ENCODE data around the gene AVPR2.

Gene AVPR2

DNA sequence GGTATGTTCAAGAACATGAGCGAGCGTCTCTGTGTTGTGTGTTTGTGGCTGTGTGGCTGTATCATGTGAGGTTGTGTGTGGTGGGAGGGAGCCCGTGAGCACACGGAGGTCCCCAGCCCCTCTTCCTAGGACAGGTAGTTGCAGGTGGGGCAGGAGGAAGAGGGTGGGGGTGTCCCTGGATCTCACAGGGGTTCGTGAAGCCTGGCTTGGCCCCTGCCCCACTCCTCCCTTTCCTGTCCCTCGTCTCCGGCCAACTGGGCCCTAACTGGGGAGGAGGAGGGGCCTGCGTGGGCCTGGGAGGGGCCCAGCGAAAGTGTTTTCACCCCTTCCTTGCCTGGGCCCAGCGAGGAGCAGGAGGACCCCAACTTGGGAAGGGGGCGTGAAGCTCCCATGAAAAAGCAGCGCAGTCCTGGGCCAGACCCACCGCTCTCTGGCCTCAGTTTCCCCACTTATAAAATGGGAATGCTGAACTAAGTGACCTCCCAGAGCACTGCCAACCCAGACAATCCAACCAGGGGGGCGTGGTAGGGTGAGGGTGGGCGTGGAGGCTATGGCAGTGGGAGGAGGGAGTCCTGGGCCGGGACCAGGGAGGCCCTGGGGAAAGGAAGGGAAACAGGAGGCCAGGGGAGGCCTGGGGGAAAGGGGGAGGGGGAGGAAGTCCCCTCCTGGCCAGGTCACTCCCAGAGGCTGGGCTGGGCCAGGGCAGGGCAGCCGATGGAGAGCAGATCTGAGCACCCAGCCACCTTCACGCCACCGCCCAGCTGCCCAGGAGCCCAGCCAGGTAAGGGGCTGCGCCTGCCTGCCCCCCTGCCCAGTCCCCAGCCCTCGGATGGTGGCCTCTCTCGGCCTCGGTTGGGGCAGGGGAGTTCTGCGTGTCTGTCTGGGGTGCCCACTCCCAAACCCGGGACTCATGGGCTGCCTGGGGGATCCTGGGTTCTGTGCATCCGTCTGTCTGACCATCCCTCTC, at the start of gene AVPR2:
Gene AVPR2 (plus strand): TSS at position 683 of the 967 bp plus-strand sequence. CDS start 473 bp downstream, outside the sequence.
- DNase-seq: no peak

DNA sequence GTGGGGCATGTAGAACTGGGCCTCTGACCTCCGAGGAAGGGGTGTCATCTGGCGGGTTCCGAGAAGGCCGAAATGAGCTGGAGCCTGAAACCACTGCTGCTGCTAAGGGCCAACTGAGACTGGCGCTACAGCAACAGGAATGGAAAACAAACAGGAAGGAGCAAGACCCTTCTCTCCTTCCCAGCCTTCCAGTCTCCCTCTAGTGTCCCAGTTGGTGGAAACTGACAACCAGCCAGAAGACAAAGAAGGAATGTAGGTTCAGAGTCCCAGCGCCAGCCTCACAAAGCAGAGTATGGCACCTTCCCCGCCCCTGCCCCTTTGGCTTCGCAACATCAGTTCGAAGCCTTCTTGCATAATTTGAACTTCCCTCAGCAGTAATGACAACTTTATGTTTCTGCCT, 49.8 kb upstream of the AVPR2 start:
- DNase-seq: no peak

DNA sequence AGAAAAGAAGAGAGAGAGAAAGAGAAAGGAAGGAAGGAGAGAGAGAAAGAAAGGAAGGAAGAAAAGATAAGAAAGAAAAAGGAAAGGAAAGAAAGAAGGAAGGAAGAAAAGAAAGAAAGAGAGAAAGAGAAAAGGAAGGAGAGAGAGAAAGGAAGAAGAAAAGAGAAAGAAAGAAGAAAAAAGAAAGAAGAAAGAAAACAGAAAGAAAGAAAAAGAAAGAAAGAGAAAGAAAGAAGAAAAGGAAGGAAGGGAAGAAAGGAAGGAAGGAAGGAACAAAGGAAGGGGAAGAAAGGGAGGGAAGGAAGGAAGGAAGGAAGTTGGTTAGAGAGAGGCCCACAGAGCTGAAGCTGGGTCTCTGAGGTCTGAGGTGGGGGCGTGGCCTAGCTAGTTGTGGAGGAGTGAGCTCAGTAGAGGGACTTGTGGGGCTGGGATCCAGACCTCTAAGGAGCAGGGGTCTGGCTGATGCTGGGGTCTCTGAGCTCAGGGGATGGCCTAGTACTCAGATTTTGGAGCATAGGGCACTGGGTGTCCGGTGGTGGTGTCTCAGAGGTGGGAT, 47.0 kb upstream of the AVPR2 start:
- no peak for DNase-seq

DNA sequence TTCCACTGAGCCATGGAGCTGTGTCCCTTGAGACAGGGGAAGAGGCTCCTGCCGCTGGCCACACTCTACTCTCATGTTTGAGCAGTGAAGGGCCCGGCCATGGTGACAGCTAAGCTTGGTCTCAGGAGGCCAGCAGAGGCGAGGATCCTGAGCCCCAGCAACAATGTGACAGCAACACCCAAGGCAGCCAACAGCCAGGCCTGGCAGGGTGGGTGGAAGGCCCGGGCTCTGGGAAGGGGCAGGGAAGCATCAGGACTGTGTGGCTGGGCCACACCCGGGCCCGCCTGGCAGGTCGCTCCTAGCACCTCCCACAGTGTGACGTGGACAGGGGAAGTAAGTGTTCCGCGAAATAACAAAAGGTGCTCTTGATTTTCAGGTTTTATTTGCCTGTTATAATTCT, 43.3 kb upstream of the AVPR2 start:
- DNase-seq: no peak

DNA sequence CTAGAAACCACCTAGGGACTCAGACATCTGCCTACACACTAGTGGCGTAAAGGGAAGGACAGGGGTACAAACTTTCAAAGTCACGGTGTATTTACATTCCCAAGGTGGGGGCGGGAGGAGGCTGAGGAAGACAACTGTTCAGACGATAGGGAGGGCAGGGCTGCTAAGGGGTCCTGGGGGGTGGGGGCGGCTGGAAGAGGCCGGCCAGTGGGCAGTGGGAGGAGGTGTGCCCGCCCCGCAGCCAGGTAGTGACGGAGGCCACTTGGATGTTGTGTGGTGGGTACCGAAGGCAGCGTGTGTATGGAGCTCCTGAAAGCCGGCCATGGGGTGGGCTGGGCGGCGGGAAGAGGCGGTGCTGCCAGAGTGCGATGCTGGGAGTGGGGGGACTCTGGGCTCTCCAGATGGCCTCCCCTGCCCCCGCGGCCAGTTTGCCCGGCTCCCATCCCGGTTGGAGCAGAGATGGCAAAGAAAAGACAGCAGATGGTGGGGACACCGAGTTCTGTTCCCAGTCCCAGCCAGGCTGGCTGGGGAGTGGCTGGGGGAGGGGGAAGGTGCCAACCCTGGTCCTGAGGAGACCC, 42.7 kb upstream of the AVPR2 start:
- DNase-seq: no peak

DNA sequence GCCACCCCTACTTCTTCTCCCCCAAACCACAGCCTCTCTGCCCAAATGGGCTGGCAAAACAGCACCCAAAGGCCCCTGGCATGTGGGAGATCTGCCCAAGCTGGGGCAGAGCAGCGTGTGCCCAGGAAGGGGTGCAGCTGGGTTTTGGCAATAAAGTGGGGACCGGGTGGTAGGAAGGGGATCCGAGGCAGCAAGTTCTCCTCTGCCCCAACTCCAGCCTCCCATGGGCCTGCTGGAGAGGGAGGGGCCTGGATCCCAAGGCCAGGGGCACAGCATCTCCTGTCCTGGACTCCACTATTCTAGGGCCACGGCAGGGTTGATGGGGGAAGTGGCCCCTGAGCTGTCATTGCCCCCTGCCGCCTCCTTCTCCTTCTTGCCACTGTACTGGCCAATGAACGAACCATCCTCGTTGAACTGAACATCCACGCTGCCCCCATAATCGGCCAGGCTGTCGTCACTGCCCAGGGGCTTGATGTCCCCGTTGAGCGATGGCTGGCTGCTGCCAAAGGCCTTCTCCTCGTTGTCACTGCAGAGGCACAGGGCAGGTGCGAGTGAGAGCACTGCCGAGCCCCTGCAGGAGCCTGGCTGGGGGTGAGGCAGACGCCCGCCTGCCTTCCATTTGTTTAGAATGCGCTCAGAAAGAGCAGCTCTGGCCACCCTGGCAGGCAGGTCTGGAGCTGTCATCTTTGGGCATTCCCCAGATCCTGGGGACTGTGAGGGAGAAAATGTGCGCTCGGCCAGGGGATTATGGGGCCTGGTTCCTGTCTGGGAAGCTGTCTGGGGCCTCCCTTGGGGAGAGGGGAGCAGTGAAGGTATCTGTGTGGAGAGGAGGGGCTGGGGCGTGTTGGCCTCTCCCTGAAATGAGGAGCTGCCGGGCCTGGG, 41.9 kb upstream of the AVPR2 start:
- DNase-seq: no peak

DNA sequence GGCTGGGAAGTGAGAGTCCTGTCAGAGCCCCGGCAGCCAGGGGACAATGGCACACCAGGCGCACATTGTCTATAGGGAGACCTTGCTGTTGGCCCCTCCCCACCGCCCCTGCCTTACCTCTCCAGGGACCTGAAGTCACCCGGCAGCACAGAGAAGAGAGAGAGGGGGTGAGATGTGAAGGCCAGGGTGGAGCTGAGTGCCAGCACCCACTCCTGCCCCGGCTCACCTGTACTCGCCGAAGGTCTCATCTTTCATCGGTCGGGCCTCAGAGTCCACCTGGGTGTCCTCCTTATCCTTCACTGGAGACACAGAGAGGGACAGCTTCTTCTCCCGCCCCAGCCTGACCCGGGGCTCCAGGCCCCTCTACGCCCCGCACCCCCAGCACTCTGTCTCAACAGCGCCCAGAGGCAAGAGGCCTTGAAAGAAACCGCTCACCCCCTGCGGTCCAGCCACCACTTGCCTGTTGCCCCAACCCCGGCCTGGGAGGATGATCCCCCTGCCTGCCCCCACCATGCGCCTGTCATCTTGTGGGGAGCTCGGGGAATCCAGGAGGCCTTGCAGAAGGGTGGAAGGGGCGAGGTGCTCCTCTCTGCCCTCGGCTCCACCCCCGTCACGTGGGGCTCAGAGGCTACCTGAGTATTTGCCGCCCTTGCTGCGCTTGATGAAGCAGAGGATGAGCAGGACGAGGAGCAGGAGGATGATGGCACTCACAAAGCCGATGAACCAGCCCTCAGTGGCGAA, 41.1 kb upstream of the AVPR2 start:
- no peak for DNase-seq

DNA sequence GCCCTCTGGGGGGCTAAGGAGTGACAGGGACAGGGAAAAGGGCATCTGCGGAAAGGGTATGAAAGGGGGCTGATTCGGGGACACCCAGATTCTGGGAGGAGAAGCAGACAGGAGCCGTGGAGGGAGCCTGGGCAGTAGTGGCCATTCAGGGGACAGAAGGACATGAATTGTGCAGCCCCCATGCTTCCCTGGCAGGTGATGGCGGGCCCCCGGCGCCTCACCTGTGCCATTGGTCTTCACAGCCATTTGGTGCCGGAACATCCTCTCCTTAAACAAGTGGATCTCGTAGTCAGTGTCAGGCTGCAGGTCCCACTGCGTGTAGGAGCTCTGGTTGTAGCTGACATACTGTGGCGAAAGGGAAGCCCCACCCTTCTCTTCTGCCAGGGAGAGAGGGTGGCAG, 40.4 kb upstream of the AVPR2 start:
- DNase-seq: no peak

DNA sequence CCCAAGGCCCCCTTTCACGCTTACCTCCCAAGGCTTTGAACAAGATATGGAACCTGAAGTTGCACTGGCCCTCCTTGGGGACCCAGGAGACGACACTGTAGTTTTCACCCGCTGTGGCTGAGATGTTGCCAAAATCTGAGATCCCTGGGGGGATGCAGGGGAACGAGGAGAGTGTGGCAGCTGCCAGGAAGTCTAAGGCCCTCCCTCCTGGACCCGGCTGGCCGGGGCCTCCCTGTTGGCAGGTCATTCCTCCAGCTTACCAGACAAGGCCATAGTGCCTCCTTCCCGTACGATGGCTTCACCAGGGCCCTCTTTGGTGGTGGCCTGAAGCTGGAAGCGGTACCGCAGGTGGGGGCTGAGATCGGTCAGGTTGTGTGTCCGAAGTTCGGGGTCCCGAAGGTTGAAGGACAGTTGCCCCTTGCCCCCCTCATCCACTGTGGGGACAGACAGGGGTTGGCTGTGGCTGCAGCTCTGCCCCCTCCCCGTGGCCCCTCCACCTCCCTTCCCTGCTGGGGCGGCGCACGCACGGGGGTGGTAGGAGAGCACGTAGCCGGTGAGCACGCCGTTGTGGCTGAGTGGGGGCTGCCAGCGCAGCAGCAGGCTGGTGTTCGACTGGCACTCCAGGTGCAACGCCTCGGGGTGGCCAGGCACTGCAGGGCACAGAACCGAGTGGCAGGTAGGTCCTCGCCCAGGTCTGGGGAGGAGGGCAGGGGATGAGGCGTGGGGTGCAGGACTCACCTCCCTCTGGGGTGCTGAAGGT, 39.7 kb upstream of the AVPR2 start:
- no peak for DNase-seq

DNA sequence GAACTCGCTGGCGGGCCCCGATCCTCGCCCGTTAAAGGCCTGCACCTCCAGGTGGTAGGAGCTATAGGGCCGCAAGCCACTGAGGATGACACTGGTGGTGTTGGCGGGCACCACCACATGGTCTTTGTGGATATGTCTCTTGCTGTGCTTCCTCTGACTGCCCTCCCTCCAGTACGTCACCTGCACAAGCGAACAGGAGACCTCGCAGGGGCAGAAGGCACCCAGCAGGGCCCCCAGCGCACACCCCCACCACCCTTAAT, 39.2 kb upstream of the AVPR2 start:
- DNase-seq: no peak

DNA sequence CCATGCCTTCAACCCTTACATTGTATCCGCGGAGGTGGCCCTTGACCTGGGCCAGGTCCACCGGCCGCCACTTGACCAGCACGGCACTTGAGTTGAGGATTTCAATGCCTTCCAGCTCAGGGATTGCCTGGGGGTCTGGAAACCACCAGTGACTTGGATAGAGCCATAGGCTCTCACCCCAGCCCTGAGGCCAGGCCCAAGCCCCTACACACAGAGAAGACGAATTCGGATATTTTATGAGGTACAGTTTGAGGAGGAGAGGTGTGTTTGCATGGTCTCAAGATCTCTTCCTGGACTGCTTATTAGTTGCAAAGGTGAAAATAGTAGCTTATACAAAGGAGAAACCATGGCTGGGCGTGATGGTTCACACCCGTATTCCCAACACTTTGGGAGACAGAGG, 38.8 kb upstream of the AVPR2 start:
- no peak for DNase-seq

DNA sequence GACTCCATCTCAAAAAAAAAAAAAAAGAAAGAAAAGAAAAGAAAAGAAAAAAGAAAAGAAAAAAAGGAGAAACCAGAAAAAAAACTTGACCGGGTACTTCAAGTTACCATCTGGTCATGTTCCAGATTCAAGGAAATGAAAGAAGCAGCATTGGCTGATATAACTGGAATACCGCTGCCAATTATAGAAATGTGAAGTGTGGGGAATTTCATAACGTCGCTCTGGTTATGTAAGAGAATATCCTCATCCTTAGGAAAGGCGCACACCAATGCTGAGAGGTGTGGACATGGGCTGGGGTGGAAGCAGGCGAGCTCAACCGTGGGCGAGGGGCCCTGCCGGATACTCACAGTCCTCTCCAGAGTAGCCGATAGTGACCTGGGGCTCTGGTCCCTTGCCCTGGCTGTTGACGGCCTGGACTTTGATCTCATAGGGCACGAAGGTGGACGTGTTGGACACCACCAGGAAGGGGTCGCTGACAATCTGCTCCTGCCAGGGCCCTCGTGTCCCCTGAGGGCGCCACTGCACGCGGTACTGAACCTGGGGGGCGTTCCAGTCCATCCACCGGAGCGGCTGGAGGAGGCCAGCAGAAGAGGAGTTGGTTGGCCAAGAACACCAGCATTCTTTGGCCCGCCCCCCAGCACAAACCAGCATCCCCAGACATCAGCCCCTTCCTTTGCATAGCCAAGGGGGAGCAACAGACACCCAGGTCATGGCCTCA, 38.0 kb upstream of the AVPR2 start:
- DNase-seq: no peak

DNA sequence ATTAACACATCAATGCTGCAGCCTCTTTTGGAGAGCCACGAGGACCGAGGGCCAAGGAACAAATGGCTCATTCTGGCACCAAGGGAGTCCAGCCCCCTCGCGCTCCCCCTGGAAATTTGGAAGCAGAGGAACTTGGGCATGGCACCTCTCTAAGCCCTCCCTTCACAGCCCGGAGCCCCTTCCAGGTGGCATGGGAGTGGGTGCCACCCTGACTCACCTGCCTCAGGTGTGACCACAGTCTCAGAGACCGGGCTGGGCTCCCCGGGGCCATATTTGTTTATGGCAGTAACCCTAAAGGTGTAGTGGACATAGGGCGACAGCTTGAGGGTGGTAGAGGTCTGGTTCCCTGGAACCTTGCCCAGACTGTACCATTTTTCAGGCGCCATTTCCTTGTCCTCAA, 37.3 kb upstream of the AVPR2 start:
- no peak for DNase-seq

DNA sequence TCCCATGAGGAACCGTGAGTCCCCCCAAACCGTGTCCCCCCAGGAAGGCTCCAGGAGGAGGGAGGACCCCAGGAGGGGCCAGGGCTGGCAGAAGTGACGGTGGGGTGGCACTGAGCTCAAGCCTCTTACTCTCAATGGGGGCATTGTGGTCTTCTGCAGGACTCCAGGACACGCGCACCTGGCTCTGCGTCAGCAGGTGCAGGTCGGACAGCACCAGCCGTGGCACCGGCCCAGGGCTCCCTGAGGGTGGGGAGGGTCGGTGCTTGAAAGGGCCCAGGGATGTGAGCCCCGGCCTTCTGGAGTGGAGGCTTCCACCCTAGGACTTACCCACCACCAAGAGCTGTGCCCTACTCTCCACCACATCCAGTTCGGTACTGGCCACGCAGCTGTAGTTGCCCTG, 36.8 kb upstream of the AVPR2 start:
- no peak for DNase-seq

DNA sequence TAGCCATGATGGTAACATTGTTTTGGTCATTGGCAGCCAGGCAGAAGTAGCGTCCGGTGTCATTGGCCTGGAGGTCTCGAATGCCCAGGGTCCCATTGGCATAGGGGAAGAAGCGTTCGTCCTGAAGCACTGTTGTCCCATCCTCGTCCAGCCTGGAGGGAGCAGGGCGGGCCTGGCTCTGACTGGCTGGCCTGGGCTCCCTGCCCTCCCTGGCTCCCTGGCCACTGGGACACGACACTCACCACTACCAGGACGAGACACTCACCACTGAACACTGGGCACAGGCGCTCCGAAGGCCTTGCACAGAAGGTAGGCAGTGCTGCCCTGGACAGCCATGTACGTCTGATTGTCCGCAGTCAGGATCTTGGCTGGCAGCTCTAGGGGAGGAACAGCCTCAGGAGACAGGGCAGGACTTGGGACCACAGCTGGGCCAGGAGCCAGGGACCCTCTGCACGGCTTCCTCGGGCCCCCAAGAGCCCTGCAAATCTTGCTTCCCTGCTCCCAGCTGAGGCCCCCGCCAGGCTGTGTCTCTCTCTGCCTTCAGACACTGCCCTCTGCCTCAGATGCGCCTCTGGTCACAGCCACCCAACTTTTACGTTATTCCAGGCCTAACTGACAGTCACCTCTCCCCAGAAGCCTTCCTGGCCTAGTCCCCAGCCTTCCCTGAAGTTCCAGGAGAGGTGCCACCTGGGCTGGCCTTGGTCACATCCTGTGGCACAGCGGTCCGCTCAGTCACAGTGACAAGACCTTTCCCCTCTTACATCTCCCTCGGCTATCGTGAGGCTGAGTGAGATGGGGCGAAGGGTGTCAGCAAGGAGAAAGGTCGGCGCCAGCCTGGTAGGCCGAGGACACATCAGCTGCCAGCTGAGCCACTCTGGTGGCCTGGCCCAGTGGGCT, 35.6 kb upstream of the AVPR2 start:
- no peak for DNase-seq

DNA sequence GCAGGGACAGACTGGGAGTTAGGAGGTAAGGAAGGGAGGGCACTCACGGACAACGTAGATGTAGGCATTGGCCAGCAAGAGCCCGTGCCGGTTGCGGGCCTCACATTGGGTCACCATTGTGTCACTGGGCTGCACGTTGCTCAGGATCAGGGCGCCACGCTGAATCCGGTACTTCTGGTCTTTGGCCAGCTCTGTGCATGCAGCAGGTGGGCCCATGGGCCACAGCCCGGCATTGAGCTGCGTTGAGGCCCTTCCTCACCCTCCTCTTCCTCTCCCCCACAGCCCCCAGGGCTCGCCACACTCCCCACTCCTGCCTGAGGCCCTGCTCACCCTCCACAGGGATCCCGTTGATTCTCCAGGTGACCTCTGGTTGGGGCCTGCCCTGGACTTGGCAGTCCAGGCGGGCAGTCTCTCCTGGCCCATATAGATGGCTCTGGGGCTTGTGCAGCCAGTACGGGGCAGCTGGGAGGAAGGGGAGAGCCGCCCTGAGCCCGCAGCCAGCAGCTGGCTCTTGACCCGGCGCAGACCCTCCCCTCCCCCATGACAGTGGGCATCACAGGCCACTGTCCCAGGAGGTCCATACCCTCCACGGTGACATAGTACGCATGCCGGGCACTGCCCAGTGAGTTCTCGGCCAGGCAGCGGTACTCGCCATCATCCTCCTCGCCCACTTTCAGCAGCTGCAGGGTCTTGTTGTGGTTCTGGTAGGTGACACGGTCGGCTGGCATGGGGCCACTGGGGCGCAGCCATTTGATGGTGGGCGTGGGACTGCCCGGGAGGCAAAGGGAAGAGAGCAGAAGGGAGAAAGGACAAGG, 34.8 kb upstream of the AVPR2 start:
- DNase-seq: no peak

DNA sequence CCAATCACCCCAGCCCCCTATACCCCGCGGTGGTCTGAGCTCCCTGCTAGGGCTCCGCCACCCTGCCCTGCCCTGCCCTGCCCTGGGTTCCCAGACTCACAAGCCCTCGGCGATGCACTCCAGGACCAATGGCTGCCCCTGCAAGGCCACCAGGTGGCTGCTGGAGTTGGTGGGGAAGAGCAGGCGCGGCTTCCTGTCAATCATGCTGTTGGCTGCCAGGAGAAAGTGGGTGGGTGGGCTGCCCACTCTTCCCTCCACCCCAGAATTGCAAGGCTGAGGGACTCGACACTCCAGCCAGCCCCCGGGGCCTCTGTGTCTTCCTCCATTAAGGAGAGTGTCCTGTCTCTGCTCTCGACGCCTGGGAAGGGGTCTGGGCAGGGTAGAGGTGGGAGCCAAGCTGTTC, 34.2 kb upstream of the AVPR2 start:
- no peak for DNase-seq

DNA sequence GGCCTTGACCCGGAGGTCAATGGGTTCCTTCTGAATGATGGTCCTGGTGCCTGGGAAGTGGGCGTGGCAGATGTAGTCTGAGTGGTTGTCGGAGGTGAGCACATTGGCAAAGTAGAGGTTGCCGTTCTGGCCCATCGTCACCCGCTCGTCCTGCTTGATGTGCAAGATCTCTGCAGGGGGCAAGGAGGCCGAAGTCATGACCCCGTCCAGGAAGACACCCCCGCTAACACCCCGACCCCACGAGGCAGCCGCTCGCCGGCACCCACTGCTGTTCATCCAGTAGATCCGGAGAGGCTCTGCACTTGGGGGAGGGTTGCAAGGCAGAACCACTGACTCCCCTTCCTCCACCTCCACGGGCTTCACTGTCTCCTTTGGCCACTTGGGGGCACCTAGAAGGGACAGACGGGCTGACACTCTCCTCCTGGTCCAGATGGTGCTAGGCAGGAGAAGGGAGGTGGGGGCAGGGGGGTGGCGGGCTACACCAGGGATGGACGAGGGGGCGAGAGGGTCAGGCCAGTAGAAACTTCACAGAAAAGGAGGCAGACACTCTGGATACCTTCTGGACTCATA, 33.6 kb upstream of the AVPR2 start:
- no peak for DNase-seq

DNA sequence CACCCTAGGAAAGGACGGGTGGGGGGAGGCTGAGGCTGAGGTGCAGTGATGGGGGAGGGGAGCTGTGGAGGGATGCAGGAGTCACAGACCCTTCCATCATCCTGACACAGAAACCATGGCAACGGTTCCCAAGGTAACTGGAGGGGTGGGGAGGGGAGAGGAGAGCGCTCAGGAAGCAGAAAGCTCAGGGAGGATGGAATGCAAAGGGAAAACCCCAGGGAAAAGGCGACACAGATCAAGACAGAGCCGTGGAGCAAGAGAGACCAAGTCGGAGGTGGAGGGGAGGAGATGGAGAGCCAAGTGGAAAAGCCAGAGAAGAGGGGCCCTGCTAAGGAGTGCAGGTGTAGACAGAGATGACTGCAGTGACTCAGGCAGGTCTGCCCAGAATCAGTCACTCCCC, 33.0 kb upstream of the AVPR2 start:
- DNase-seq: no peak

Measured in hematopoietic multipotent progenitor cell treated with erythropoietin and hydrocortisone succinate and interleukin-3 and kit ligand, for 6 days (in vitro differentiated cells).